Stomach (tissue), 9 donors: ENCODE data around the gene ATG2B. TPM values are rescaled to one million over a fixed set of nuclear protein-coding genes. Genes with fewer than 3 reads are reported as not detected.

Experiments used
- DNase-seq, 2 donors: peaks; one replicate each; pipeline versions ENCODE4 v3.0.0 to v3.0.0-alpha.2; 2013 to 2019
- H3K27ac ChIP-seq, 5 donors: fragments of 200-600 bp in 4 of 5; sonication (generic) in 4 of 5; one replicate each; pipeline ENCODE4 v1.5.1; 2013 to 2019; ENCODE audit warnings: mild to moderate bottlenecking in 1 of 5, moderate library complexity in 1 of 5
- H3K27me3 ChIP-seq, 3 donors: fragments of 200-600 bp; sonication (generic); one replicate each; pipeline ENCODE4 v1.5.1; 2017 to 2019; ENCODE audit warnings: mixed run types in 1 of 3
- H3K36me3 ChIP-seq, 4 donors: fragments of 200-600 bp; sonication (generic); 1 replicate in 3 of 4; 2 replicates in 1 of 4; pipeline ENCODE4 v1.5.1; 2016 to 2019
- H3K4me1 ChIP-seq, 4 donors: fragments of 200-600 bp; sonication (generic); one replicate each; pipeline ENCODE4 v1.5.1; 2016 to 2019
- H3K4me3 ChIP-seq, 4 donors: fragments of 200-600 bp; sonication (generic) in 3 of 4; one replicate each; pipeline ENCODE4 v1.5.1; 2016 to 2019; ENCODE audit warnings: mild to moderate bottlenecking in 1 of 4
- H3K9me3 ChIP-seq, 4 donors: fragments of 200-600 bp; sonication (generic); one replicate each; pipeline ENCODE4 v1.5.1; 2016 to 2019
- CTCF ChIP-seq, 7 experiments: fragments of 450-650 bp in 4 of 7; fragments of 200-600 bp in 3 of 7; sonication (generic) in 3 of 7; IDR thresholded peaks; one replicate each; pipeline ENCODE4 v1.5.1; 2016 to 2019; ENCODE audit warnings: antibody characterized with exemption in 7 of 7, control low read depth in 2 of 7, mild to moderate bottlenecking in 1 of 7
- EP300 ChIP-seq: sonication (generic); formaldehyde crosslinking; IDR thresholded peaks from one replicate; pipeline ENCODE4 v1.6.1; 2017; ENCODE audit warnings: antibody characterized with exemption
- POLR2A ChIP-seq, 4 donors: fragments of 450-650 bp; IDR thresholded peaks; one replicate each; pipeline ENCODE4 v1.6.1; 2016; ENCODE audit warnings: antibody characterized with exemption in 4 of 4, control low read depth in 2 of 4, mild to moderate bottlenecking in 1 of 4, moderate library complexity in 1 of 4
- POLR2AphosphoS5 ChIP-seq, 3 donors: sonication (generic); formaldehyde crosslinking; IDR thresholded peaks; one replicate each; pipeline ENCODE4 v1.6.1; 2016; ENCODE audit warnings: antibody characterized with exemption in 3 of 3
- whole genome bisulfite sequencing, 5 donors: extraction: QIAGEN DNeasy Blood & Tissue Kit in 3 of 5; methylation state at CpG; one replicate each; pipeline versions ENCODE4 v1.1.5 to v1.1.7; 2013 to 2018; 5-methylcytosine and 5-hydroxymethylcytosine counted together
- intact Hi-C: fragments of 100-400 bp; cut with DNase I; formaldehyde crosslinking; loops from one replicate; pipeline ENCODE4 v1.15.1; 2023; ENCODE audit warnings: low total_unique reads
- polyA plus RNA-seq, 3 donors: library from polyadenylated mRNA; stranded (reverse); fragments of 200-250 nt; gene quantifications; one replicate each; pipeline ENCODE4 v1.2.3, GENCODE V29; 2013
- total RNA-seq, 5 donors: library from RNA; depleted of rRNA; stranded (reverse); fragments of >200 nt; gene quantifications; one replicate each; pipeline versions ENCODE4 v1.1.0 to v1.2.3, GENCODE V29; 2014 to 2016
- donor health status: healthy with polysubstance abuse.
- donor health status: Bipolar disorder and iron deficiency.
- donor health status: healthy.

ATG2B gene
- total and polyA plus RNA-seq, 8 donors: 1.9 to 59.7 (median 21.9) TPM

GRCh38 chr14:96407935-96408570, 44.9 kb upstream of the ATG2B start:
- no peaks in the 10 kb centered on the region for H3K9me3 ChIP-seq
- intact Hi-C loops: no loop called here
- TF ChIP-seq POLR2AphosphoS5 (IDR thresholded peaks at IDR 0.05) (no peak), CTCF (IDR thresholded peaks at IDR 0.05) (no peak), POLR2A (IDR thresholded peaks at IDR 0.05) (no peak), EP300 (no peak)
- WGBS, 5 donors: 51 to 64% (median 56%) methylated on average over 3 of the region's 3 CpGs
- H3K27ac ChIP-seq: no peak overlapping the region
- no peak overlapping the region for H3K4me3 ChIP-seq
- H3K4me1 ChIP-seq: no peaks in the 10 kb centered on the region
- H3K36me3 ChIP-seq: no peaks in the 10 kb centered on the region
- H3K27me3 ChIP-seq: no peaks in the 10 kb centered on the region
- no peak for DNase-seq

- no peak for TF ChIP-seq CTCF (IDR thresholded peaks at IDR 0.05)
- TF ChIP-seq POLR2AphosphoS5 (IDR thresholded peaks at IDR 0.05): no peak
- no peak for TF ChIP-seq EP300
- TF ChIP-seq POLR2A (IDR thresholded peaks at IDR 0.05): no peak
- Histone ChIP-seq H3K36me3 (no peaks in the 10 kb centered on the region), H3K27ac (no peak overlapping the region), H3K4me1 (no peaks in the 10 kb centered on the region), H3K27me3 (no peaks in the 10 kb centered on the region), H3K4me3 (no peak overlapping the region), H3K9me3 (no peaks in the 10 kb centered on the region)
- no peak for DNase-seq
- intact Hi-C loops: no loop called here
- WGBS, 5 donors: 29 to 50% (median 36%) methylated on average over 1 of the region's 1 CpG
Observed at GRCh38 chr14:96405677-96406076, 42.5 kb upstream of the ATG2B start.

GRCh38 chr14:96403409-96403808, 40.3 kb upstream of the ATG2B start:
- WGBS, 5 donors: 71 to 88% (median 86%) methylated on average over 3 of the region's 3 CpGs
- no peak for DNase-seq
- Histone ChIP-seq H3K36me3 (no peaks in the 10 kb centered on the region), H3K27ac (peak overlapping the region in 1 of 5 donors; percentile 14), H3K4me3 (no peak overlapping the region), H3K9me3 (no peaks in the 10 kb centered on the region), H3K27me3 (no peaks in the 10 kb centered on the region), H3K4me1 (no peaks in the 10 kb centered on the region)
- intact Hi-C loops: no loop called here
- TF ChIP-seq EP300: no peak

GRCh38 chr14:96400495-96400894, 37.4 kb upstream of the ATG2B start:
- no peak overlapping the region for H3K4me3 ChIP-seq
- H3K4me1 ChIP-seq: no peaks in the 10 kb centered on the region
- TF ChIP-seq POLR2A (IDR thresholded peaks at IDR 0.05) (no peak), EP300 (no peak), CTCF (IDR thresholded peaks at IDR 0.05) (no peak), POLR2AphosphoS5 (IDR thresholded peaks at IDR 0.05) (no peak)
- no peaks in the 10 kb centered on the region for H3K27me3 ChIP-seq
- H3K9me3 ChIP-seq: no peaks in the 10 kb centered on the region
- no peak overlapping the region for H3K27ac ChIP-seq
- 75 to 96% (median 92%) methylated on average over 5 of the region's 5 CpGs for WGBS, 5 donors
- DNase-seq: no peak
- intact Hi-C loops: no loop called here
- H3K36me3 ChIP-seq: no peaks in the 10 kb centered on the region

- TF ChIP-seq POLR2AphosphoS5 (IDR thresholded peaks at IDR 0.05) (no peak), EP300 (no peak), POLR2A (IDR thresholded peaks at IDR 0.05) (no peak), CTCF (IDR thresholded peaks at IDR 0.05) (no peak)
- no peaks in the 10 kb centered on the region for H3K4me1 ChIP-seq
- H3K36me3 ChIP-seq: no peaks in the 10 kb centered on the region
- no peak for DNase-seq
- no peaks in the 10 kb centered on the region for H3K9me3 ChIP-seq
- no peak overlapping the region for H3K4me3 ChIP-seq
- no peak overlapping the region for H3K27ac ChIP-seq
- WGBS, 5 donors: 78 to 87% (median 85%) methylated on average over 9 of the region's 9 CpGs
- no peaks in the 10 kb centered on the region for H3K27me3 ChIP-seq
- intact Hi-C loops: loop anchor here (5.0 kb wide), 1 partner anchor 42 kb away; no protein-coding TSS in a partner anchor
Observed at GRCh38 chr14:96399405-96399804, 36.3 kb upstream of the ATG2B start.
